Vagina (tissue), 2 donors: ENCODE results near the gene KLHL13. TPM values are rescaled to one million over a fixed set of nuclear protein-coding genes. Genes with fewer than 3 reads are reported as not detected.

Experiments
- DNase-seq, 2 donors: peaks; one replicate each; pipeline ENCODE4 v3.0.0-alpha.2; 2017; ENCODE audit errors: extremely low spot score in 2 of 2
- H3K27ac ChIP-seq: fragments of 200-600 bp; sonication (generic); one replicate; pipeline ENCODE4 v1.5.1; 2019
- H3K27me3 ChIP-seq: fragments of 200-600 bp; sonication (generic); one replicate; pipeline ENCODE4 v1.5.1; 2019
- H3K36me3 ChIP-seq, 2 donors: fragments of 200-600 bp; sonication (generic); one replicate each; pipeline ENCODE4 v1.5.1; 2017 to 2019
- H3K4me1 ChIP-seq: fragments of 200-600 bp; sonication (generic); one replicate; pipeline ENCODE4 v1.5.1; 2019
- H3K4me3 ChIP-seq, 2 donors: fragments of 200-600 bp; sonication (generic); 1 replicate in 1 of 2; 2 replicates in 1 of 2; pipeline ENCODE4 v1.5.1; 2016 to 2019
- H3K9me3 ChIP-seq: fragments of 200-600 bp; sonication (generic); one replicate; pipeline ENCODE4 v1.5.1; 2019
- CTCF ChIP-seq, 3 experiments: fragments of 450-650 bp in 2 of 3; fragments of 200-600 bp in 1 of 3; sonication (generic) in 1 of 3; IDR thresholded peaks; one replicate each; pipeline ENCODE4 v1.5.1; 2017 to 2019; ENCODE audit warnings: antibody characterized with exemption in 3 of 3, mild to moderate bottlenecking in 2 of 3, moderate library complexity in 2 of 3
- POLR2A ChIP-seq, 2 donors: fragments of 450-650 bp; IDR thresholded peaks; one replicate each; pipeline ENCODE4 v1.6.1; 2017; ENCODE audit warnings: antibody characterized with exemption in 2 of 2, mild to moderate bottlenecking in 2 of 2, moderate library complexity in 2 of 2
- POLR2AphosphoS5 ChIP-seq, 2 donors: sonication (generic); formaldehyde crosslinking; IDR thresholded peaks; one replicate each; pipeline ENCODE4 v1.9.0; 2017; ENCODE audit warnings: antibody characterized with exemption in 2 of 2, mild to moderate bottlenecking in 2 of 2, low read depth in 1 of 2; ENCODE audit not compliant: insufficient read depth in 1 of 2
- intact Hi-C: fragments of 100-400 bp; cut with DNase I; formaldehyde crosslinking; loops from one replicate; pipeline ENCODE4 v1.15.1; 2023
- total RNA-seq: library from RNA; depleted of rRNA; stranded (reverse); fragments of >200 nt; gene quantifications from one replicate; pipeline ENCODE4 v1.2.3, GENCODE V29; 2016

KLHL13 gene
- total RNA-seq, 1 donor from 2014 or later, result 10.6 TPM

- Histone ChIP-seq H3K4me1 (no peaks in the 10 kb centered on the region), H3K27me3 (no peaks in the 10 kb centered on the region), H3K27ac (no peak overlapping the region), H3K9me3 (no peaks in the 10 kb centered on the region), H3K4me3 (no peak overlapping the region), H3K36me3 (no peaks in the 10 kb centered on the region)
- no peak for DNase-seq
- intact Hi-C loops, result no loop called here
- no peak for TF ChIP-seq POLR2A (IDR thresholded peaks at IDR 0.05)
- TF ChIP-seq CTCF (IDR thresholded peaks at IDR 0.05), result no peak
- no peak for TF ChIP-seq POLR2AphosphoS5 (IDR thresholded peaks at IDR 0.05; ENCODE audit: insufficient read depth in 1 of 2, low read depth in 1 of 2)
These were observed 139.1 kb downstream of the KLHL13 start for GRCh38 chrX:117977526-117977925.

GRCh38 chrX:117973110-117973807, 143.4 kb downstream of the KLHL13 start:
- no peak for TF ChIP-seq CTCF (IDR thresholded peaks at IDR 0.05)
- TF ChIP-seq POLR2AphosphoS5 (IDR thresholded peaks at IDR 0.05; ENCODE audit: insufficient read depth in 1 of 2, low read depth in 1 of 2), result no peak
- no peak for TF ChIP-seq POLR2A (IDR thresholded peaks at IDR 0.05)
- no peaks in the 10 kb centered on the region for H3K36me3 ChIP-seq
- intact Hi-C loops, result no loop called here
- no peaks in the 10 kb centered on the region for H3K9me3 ChIP-seq
- H3K4me1 ChIP-seq, result no peaks in the 10 kb centered on the region
- H3K27ac ChIP-seq, result no peak overlapping the region
- DNase-seq, result no peak
- no peak overlapping the region for H3K4me3 ChIP-seq
- no peaks in the 10 kb centered on the region for H3K27me3 ChIP-seq

GRCh38 chrX:117972711-117973109, 143.9 kb downstream of the KLHL13 start:
- no peak for TF ChIP-seq POLR2A (IDR thresholded peaks at IDR 0.05)
- no peak for TF ChIP-seq CTCF (IDR thresholded peaks at IDR 0.05)
- TF ChIP-seq POLR2AphosphoS5 (IDR thresholded peaks at IDR 0.05; ENCODE audit: insufficient read depth in 1 of 2, low read depth in 1 of 2), result no peak
- DNase-seq, result no peak
- H3K9me3 ChIP-seq, result no peaks in the 10 kb centered on the region
- intact Hi-C loops, result no loop called here
- H3K4me3 ChIP-seq, result no peak overlapping the region
- H3K36me3 ChIP-seq, result no peaks in the 10 kb centered on the region
- no peaks in the 10 kb centered on the region for H3K27me3 ChIP-seq
- no peaks in the 10 kb centered on the region for H3K4me1 ChIP-seq
- no peak overlapping the region for H3K27ac ChIP-seq

GRCh38 chrX:117969782-117970181, 146.8 kb downstream of the KLHL13 start:
- Histone ChIP-seq H3K4me3 (no peak overlapping the region), H3K27me3 (no peaks in the 10 kb centered on the region), H3K27ac (no peak overlapping the region), H3K36me3 (no peaks in the 10 kb centered on the region), H3K4me1 (no peaks in the 10 kb centered on the region), H3K9me3 (no peaks in the 10 kb centered on the region)
- intact Hi-C loops, result no loop called here
- no peak for TF ChIP-seq CTCF (IDR thresholded peaks at IDR 0.05)
- TF ChIP-seq POLR2A (IDR thresholded peaks at IDR 0.05), result no peak
- no peak for TF ChIP-seq POLR2AphosphoS5 (IDR thresholded peaks at IDR 0.05; ENCODE audit: insufficient read depth in 1 of 2, low read depth in 1 of 2)
- no peak for DNase-seq

- intact Hi-C loops, result no loop called here
These were observed 147.3 kb downstream of the KLHL13 start for GRCh38 chrX:117969328-117969727.

More at GRCh38 chrX:117969328-117969727, 147.3 kb downstream of the KLHL13 start:
- Histone ChIP-seq H3K27me3 (no peaks in the 10 kb centered on the region), H3K4me3 (no peak overlapping the region), H3K9me3 (no peaks in the 10 kb centered on the region), H3K36me3 (no peaks in the 10 kb centered on the region), H3K27ac (no peak overlapping the region), H3K4me1 (no peaks in the 10 kb centered on the region)
- DNase-seq, result no peak
- TF ChIP-seq POLR2A (IDR thresholded peaks at IDR 0.05) (no peak), CTCF (IDR thresholded peaks at IDR 0.05) (no peak), POLR2AphosphoS5 (IDR thresholded peaks at IDR 0.05; ENCODE audit: insufficient read depth in 1 of 2, low read depth in 1 of 2) (no peak)
